CMK (cell line): ENCODE results near the gene CLP1.
"Not testable (repeated sequence)": the region's sequence is repeated elsewhere in the genome, so short reads cannot be mapped to it uniquely, and the experiment has no call there.

Source experiments
- DNase-seq: peaks from one replicate; pipeline ENCODE4 v3.0.0-alpha.2; 2010; ENCODE audit warnings: low read depth

CLP1 gene

GRCh38 chr11:57667117-57667735, 9.7 kb downstream of the CLP1 start:
- peak; percentile 94 for DNase-seq

- peak; percentile 95 for DNase-seq
These were observed 10.3 kb downstream of the CLP1 start, which contains the start of gene ZDHHC5 for GRCh38 chr11:57667736-57668433. TSS of gene ZDHHC5 (plus strand) at chr11:57668114. CDS start at chr11:57673091, 4,977 bp downstream.

GRCh38 chr11:57668434-57668782, 10.8 kb downstream of the CLP1 start:
- no peak for DNase-seq

- DNase-seq: no peak
These were observed 16.7 kb downstream of the CLP1 start for GRCh38 chr11:57674251-57674650.

GRCh38 chr11:57675176-57675941, 17.8 kb downstream of the CLP1 start:
- no peak for DNase-seq

- DNase-seq: no peak
These were observed 21.8 kb downstream of the CLP1 start for GRCh38 chr11:57679396-57679795.

GRCh38 chr11:57680552-57680874, 23.0 kb downstream of the CLP1 start:
- DNase-seq: no peak

- no peak for DNase-seq
These were observed 23.6 kb downstream of the CLP1 start for GRCh38 chr11:57681168-57681567.

GRCh38 chr11:57690474-57690873, 32.9 kb downstream of the CLP1 start:
- DNase-seq: not testable (repeated sequence)

- DNase-seq: no peak
These were observed 41.3 kb downstream of the CLP1 start for GRCh38 chr11:57698843-57699365.

- DNase-seq: no peak
These were observed 42.3 kb downstream of the CLP1 start for GRCh38 chr11:57699813-57700212.

- no peak for DNase-seq
These were observed 42.9 kb downstream of the CLP1 start for GRCh38 chr11:57700425-57700824.

GRCh38 chr11:57703341-57703740, 45.8 kb downstream of the CLP1 start:
- DNase-seq: no peak

GRCh38 chr11:57704932-57705331, 47.4 kb downstream of the CLP1 start:
- DNase-seq: no peak

GRCh38 chr11:57705432-57705831, 47.9 kb downstream of the CLP1 start:
- not testable (repeated sequence) for DNase-seq

GRCh38 chr11:57709802-57710367, 52.3 kb downstream of the CLP1 start:
- no peak for DNase-seq
